DND-41 (cell line): ENCODE data around the gene NEU1.

Experiments used
- CTCF ChIP-seq: IDR thresholded peaks from 2 replicates; pipeline ENCODE4 v1.5.1; 2012; ENCODE audit warnings: borderline replicate concordance, low read length, moderate library complexity, mild to moderate bottlenecking; ENCODE audit not compliant: poor library complexity, severe bottlenecking; ENCODE audit errors: extremely low read depth
- EZH2 ChIP-seq: IDR thresholded peaks from 3 replicates; pipeline ENCODE4 v1.6.1; 2012; ENCODE audit warnings: borderline replicate concordance, low read depth, mild to moderate bottlenecking, moderate library complexity, low read length, inconsistent platforms; ENCODE audit not compliant: severe bottlenecking

DNA sequence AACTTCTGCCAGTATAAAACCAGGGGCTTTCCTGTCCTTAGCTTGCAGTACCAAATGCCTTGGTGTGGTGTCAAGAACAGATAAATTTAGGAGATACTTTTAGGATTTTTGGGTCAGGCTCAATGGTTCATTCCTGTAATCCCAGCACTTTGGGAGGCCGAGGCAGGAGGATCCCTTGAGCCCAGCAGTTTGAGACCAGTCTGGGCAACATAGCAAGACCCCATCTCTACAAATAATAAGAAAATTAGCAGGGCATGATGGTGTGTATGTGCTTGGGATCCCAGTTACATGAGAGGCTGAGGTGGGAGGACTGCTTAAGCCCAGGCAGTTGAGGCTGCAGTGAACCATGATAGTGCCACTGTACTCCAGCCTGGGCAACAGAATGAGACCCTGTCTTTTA lies 42.4 kb upstream of the NEU1 start:
- no peak for TF ChIP-seq CTCF
- TF ChIP-seq EZH2, result no peak
